Right kidney (tissue), 1 donor: ENCODE data around the gene TMEM178A.
A peak's percentile ranks its signal among the peaks of the same experiment; 100 is the strongest.

ENCODE experiments used
- DNase-seq: peaks from one replicate; pipeline ENCODE4 v3.0.0-alpha.2; 2016

The TMEM178A gene

DNA sequence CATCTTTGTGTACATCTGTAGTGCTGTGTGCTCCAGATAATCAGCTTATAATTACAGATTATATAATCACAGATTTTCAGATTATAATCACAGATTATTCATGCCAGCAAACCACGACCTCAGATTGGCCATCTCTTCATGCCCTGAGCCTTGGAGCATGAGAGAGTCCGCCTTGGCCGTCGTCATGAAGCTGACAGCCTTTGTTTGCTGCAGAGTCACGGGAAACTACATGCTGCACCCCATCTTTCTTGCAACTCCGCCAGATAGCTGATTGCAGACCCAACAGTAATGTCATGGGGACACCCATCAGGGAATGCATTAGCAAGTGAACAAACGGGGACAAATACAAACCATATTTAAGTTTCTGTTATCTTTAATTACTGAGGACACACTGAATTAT lies 7.3 kb downstream of the TMEM178A start:
- no peak for DNase-seq

DNA sequence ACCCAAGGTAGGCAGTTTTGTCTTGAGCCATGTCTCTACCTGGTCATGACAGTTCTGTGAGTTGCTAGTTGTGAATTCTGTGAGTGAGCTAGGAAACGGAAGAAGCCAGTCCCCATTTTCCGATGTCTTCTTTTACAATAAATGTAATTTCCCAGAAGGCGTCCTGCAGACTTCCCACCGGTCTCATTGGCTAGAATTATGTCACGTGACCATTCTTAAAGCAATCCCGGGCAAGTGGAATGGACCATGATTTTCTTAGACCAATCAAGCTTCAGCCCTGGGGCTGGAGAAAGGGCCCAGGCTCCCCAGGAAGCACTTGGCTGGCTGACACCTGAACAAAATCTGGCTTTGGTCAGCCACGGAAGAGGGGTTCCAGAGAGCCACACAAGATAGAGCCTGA lies 10.6 kb downstream of the TMEM178A start:
- no peak for DNase-seq

DNA sequence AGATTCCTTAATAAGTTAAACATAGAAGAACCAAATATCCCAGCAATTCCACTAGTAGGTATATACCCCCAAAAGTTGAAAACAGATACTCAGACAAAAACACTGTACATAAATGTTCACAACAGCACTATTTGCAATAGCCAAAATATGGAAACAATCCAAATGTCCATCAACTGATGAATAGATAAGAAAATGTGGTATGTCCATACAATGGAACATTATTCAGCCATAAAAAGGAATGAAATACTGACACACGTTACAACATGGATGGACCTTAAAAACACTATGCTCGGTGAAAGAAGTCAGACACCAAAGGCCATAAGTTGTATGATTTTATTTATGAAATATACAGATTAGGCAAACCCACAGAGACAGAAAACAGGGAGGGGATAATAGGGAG lies 12.5 kb downstream of the TMEM178A start:
- DNase-seq, result no peak

DNA sequence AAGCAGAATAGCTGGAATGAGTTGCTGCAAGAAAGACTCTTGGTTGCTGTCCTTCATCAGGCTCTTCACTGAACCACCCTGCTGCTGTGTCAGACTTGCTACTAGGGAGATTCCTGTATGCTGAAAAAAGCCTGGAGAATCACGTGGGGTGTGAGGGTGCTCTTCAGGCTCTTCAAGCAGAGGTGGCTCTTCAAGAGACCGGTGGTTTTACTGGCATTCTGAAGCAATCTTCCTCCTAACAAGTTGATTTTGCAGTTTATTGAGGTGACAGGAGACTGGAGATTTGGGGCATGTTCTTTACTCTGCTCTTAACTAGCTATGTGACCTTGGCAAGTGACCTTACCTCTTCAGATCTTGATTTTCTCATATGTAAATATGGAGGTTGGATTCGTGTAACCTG lies 14.1 kb downstream of the TMEM178A start:
- no peak for DNase-seq

DNA sequence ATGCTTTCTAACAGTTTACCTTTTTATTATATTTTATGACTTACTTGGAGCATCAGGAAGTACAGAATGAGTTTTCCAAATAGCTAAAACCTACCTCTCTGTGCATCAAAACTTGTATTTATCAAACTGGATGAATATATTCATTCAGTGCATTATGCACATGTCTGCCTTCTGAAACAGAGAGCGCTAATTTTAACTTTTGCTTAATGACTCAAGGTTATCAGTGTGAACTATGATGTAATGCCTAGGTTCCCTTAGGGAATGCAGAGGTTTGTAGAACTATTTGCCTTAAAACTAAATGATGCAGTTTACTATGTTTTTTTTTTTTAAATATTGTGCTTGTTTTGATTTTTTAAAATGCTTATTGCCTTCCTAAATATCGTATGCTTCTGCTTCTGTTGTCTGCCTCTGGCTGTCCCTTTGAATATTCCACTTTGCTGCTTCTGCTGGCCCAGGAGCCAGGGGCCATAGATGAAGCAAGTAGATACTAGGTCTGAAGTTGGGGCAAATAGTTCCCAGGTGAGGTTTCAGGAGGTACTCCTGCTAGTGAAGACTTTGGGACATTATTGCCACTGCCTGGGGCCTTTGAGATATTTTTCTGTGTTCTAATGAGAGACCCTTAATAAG lies 16.5 kb downstream of the TMEM178A start:
- DNase-seq, result no peak

DNA sequence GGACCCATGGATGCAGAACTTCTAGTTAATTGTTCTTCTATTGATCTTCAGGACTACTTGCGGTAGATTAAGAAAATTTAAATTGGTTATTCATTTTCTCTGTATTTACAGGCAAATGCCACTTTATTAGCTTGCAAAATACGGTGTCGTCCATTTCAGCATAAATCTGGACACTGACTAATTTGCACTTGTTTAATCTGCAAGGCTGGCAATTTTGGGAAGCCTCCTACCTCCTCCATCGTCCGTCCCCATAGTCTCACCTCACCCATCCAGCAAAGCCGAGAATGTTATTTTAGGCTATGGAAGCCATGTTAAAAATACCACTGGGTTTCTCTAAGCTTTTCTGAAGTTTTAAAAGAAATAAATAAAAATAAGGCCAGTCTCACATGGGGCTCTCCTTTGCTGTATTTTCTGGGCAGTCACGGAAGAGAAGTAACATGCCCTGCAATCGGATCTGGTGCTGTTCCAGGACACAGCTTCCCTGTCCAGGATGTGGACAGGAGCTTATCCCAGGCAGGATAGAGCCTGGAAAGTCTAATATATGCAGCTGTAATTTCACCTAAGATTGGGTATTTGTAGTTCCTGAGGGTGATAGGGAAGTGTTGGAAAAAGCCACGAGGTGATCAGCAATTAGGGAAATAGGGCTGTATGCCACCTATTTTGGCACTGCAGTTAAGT lies 17.4 kb downstream of the TMEM178A start:
- no peak for DNase-seq

DNA sequence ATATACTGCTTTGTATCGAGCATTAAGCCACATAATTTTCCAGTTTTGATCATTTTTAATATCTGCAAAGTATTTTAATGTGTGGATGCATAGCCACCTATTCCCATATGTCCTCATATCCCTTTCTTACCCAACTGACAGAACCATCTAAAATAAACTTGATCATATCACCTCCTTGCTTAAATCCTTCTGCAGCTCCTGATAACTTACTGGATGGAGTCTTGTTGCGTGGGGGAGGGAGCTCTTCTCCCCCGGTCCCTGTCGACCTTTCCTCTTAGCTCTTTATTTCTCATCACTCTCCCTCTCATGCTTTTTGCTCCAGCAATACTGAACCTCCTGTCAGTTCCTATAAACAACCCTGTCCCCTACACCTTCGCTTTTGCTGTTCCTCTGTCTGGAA lies 18.7 kb downstream of the TMEM178A start:
- DNase-seq, result no peak

DNA sequence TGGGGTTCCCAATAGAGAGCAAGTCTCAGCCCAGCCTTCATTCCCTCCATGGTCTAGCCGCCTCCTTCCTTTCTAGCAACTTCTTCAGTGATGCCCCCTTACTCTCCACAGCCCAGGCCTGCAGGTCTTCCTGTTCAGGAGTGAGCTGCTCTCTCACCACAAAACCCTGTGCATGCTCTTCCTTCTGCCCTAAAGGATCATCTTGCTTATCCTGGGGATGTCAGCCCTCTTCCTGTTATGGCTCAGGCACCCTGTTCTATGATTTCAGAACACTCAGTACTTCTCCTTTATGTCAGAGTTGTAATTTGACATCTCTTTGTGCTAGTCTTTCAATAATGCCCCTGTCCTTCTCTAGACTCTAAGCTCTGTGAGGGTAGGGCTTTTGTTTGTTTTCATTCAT lies 19.4 kb downstream of the TMEM178A start:
- no peak for DNase-seq

DNA sequence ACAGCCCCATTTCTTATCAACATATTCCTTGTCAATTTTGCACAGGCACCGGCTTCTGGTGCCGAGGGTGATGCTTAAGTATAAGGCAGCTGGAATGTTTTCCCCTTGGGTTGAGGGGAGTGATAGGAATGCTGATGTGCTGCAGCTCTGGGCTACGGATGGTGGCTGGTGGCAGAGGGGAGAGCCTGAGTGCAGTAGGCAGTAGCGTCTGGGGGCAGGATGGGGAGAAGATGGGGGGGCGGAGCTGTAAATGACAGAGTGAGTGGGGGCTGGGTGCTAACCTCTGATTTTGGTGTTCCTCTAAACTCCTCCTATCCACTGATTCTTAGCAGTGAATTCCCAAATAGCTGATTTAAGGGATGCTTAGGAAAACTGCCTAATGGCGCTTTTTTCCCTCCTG lies 20.7 kb downstream of the TMEM178A start:
- no peak for DNase-seq

DNA sequence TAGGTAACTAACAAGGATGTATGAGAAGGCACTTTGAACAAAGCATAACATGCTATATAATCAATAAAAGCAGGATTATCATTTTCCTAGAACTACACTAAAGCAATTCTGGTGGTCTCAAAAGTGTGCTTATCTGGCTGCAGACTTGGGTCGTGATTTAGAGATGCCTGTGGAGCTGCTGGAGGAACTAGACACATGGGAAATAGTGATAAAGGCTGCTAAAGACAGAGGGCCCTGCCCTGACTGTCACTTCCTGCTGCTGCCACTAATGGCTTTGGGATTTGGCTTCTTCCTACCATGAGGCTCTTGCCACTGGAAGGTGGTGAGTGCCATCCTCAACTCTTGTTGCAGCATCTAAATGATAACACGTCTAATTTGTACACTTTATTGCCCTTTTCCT lies 22.5 kb downstream of the TMEM178A start:
- no peak for DNase-seq

DNA sequence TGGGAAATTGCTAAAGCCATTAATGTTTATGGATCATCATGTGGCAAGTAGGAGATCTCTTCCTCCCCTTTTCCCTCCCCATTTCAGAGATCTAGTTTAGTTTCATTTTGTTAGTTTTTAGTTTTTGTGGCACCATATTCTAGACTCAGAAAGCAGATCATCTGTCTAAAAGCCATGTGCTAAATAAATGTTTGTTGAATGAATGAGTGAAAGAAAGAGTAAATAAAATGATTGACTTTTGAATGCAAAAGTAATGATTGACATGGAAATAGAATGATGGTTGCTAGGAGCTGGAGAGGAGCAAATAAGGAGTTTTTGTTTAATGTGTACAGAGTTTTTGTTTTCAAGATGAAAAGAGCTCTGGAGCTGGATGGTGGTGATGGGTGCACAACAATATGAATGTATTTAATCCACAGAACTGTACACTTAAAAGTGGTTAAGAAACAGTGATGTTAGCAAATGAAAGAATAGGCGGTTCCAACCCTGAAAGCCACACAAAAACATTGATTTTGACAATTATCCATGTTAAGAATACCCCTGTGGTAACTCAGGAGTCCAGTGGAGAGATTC lies 23.6 kb downstream of the TMEM178A start:
- DNase-seq, result no peak

DNA sequence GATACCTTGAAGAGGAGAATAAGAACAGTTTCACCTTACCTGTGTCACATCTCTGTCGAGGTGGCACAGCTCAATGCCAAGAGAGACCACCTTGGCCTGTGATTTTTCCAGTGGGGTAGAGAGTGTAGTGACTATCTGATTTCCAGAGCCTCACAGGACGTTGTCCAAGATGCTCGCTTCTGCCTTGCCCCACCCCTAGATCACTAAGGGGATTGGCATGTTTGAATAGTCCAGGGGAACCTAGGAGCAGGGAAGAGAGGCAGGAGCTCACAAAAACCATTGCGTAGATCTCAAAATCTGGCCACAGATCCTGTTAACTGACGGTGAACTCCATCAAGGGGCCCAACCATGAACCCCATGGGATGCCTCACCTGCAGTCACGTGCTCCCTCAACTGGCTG lies 24.2 kb downstream of the TMEM178A start:
- no peak for DNase-seq

DNA sequence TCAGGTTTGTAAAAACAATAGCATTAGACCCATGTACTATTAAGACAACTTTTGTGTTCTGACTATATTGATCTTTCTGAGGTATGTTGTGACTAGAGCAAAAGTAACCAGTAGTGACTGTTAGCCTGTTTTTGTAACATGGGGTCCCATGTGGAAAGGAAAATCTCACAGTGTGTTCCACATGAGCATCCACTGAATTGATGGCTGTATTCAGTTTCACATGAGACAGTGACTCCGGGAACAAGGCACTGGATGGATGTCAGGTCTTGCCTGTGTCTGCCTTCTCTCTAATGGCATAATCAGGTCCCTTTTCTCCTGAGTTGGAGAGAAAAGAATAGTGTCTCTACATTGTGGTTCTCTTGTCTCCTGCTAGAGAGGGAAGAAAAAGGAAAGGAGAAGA lies 27.5 kb downstream of the TMEM178A start:
- DNase-seq, result no peak

DNA sequence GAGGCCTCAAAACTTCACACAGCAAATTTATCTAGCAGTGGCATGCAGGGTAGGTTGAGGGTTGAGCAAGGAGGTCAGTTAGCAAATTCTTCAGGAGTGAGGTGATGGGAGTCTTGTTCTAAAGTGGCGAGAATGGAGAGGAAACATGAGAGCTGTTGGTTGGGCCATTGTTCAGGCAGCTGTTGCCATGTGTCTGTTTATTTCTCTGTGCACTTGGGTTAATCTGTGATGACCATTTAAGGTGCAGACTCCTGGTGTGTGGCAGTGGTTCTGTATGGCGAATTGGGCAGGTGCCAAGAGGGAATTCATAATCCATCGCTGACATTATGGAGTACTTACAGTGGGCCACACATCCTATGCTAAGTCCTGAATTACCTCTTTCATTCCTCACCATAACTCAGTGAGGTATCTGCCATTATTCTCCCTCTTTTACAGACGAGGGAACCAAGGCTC lies 30.4 kb downstream of the TMEM178A start:
- DNase-seq, result peak; percentile 28

DNA sequence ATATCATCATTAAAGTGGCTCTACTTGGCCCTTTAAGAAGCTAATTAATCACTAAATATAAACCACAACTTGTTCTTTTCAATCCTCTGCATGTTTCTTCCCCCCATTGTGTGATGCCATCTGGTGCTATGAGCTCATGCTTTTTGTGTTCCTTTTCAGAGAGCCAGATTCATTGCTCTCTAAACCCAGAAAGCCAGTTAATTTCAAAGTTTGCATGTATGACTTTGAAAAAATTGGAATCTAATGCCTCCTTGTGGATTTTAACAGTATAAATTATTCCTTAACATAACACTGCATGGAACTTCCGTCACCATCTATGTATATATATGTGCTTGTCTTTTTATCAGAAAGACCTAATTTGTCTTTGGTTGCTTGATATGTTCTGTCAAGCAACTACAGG lies 31.1 kb downstream of the TMEM178A start:
- peak; percentile 19 for DNase-seq

DNA sequence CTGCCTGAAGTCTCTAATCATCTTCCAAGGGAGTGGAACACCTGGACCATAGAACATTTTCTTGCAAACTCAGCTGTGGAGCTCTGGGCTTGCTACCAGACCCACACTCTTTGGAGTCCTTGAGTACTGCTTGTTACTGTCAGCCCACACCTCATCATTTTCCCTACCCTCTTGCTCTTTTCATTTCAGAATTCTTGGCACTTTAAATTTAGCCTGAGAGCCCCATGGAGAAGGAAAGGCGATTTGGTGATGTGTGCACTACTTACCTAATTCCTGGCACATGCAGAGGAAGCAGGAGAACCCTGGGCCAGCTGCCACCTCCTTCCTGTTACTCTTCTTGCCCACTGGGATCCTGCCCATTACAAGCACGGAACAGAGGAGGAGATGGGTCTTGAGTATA lies 31.7 kb downstream of the TMEM178A start:
- DNase-seq, result no peak

DNA sequence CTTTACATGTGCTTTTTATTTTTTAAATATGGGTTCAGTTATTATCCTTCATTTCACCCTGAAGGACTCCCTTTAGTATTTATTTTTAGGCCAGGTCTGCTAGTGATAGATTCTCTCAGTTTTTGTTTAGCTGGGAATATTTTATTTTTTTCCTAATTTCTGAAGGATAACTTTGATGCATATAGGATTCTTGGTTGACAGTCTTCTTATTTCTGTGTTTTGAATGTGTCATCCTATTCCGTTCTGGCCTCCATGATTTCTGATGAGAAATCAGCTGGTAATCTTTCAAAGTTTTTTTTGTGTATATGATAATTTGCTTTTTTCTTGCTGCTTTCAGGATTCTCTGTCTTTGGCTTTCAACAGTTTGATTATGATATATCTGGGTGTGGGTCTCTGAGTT lies 35.4 kb downstream of the TMEM178A start:
- DNase-seq, result no peak

DNA sequence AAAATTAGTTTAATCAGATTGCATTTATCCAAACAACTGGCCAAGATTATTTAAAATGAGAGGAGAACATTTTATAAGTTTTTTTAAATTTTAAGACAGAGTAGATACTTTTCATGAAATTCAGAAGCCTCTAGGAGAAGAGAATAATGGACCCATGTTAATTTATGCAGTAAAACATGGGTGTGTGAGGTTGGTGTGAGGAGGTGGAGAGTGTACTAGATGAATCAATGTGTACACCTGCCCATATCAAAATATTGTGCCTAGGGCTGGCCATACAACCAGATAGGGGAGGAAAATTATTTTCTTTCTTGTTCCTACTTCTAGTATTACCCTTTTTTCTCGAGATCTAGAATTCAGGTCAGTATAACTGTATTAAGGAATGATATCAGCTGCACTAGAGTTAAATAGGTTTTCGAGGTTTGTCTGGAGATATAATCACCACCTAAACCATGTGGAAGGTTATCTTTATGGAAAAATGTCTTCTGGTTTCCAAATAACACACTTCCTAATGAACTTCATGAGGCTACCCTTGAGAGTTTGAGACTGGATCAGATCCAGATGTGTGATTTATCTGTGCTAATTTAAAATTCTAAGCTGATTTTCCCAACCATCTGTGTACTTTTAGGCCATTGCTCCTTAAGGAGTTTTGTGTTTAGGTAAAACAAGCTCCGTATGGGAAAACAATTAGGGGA lies 37.6 kb downstream of the TMEM178A start:
- no peak for DNase-seq

DNA sequence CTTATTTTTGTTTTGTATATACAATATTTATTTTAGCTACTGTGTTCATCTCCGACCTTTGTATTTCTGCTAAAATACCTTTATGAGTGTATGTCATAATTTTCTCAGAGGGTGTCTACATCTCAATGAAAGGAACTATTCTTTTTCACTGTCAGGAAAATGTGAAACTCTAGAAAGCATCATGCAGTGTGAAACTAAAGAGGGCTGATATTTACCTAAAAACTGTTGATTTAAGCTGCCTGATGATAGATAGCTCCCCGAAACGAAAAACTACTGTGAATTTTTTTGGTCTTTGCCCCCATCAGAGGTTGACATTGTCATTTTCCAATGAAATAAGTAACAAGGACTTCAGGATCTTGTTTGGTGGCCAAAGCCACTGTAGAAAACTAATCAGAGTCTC lies 38.8 kb downstream of the TMEM178A start:
- DNase-seq, result no peak

DNA sequence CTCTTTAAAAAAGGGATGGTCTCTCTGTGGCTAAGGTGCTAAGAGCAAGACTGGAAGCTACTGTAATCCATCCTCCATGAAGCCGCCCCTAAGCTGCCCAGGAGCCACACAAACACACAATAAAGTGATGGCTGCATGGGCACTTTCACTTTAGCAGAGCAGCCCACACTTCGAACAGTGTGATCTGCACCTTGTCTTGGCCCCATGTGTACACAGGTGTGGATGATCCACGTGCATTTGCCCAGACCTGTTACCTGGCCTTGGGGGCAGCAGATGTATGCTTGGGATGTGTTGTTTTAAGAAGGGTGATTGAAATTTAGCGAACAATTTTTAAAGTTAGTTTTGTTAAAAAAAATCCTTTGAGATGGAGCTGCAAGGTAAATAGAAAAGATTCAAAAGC lies 39.9 kb downstream of the TMEM178A start:
- DNase-seq, result no peak

DNA sequence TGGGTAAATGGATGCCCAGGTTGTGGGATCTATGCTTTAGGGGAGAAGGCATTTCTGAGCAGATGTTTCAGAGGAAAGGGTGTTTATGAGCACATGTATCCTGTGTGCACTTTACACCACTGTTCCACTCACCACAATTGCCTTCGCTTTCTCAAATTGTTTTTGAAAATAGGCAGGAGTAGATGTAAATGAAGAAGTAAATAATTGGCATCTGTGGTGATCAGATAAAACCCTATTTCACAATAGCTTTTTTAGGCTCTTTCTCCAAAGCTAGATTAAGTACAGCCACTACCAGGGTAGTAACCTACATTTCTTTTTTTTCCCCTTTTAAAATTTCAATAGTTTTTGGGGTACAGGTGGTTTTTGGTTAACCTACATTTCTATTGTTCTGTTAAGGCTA lies 40.6 kb downstream of the TMEM178A start:
- no peak for DNase-seq

DNA sequence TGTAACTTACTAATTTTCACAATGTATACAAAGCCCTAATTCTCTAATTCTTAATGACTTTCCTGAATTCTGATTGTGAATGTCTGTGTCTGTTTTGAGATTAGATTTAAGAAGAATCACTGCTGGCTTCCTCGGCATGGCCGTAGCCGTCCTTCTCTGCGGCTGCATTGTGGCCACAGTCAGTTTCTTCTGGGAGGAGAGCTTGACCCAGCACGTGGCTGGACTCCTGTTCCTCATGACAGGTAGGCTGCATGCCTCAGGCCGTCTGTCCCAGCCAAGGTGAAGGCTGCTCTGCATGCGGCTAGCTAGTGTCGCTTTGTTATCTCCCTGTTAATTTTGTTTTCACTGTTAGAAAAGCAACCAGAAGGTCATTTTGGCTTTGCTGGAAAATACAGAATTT lies 41.2 kb downstream of the TMEM178A start:
- DNase-seq, result no peak

DNA sequence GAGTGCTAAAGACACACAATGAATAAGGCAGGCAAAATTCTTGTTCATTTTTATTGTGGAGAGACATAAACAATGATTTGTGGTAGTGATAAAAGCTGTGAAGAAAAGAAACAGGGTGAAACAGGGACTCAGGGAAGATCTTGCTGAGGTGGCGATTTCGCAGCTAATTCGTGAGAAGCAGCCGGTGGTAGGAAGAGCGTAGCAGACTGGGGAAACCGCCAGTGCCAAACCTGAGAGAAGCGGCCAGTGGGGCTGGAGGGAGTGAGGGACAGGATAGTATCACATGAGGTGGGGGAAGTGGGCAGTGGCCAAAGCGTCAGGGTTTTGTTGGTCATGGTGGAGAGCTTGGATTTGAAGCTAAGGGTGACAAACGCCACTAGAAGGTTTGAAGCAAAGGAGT lies 42.3 kb downstream of the TMEM178A start:
- no peak for DNase-seq

DNA sequence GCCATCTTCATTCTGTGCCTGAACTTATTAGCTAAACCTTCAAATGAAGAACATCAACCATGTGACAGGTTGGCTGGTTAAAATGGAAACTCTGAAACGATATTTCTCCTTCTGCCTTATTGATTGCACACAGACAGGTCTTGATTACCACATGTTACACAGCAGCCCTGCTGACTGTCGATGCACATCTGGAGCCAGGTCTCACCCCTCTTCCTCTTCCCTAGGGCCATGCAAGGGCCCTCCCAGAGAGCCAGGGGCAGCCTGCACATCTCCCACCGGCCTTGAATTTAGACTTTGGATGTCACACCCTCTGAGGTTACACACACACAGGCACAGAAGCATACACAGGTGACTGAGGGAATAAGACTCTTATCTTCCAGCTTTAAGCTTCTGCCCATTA lies 45.1 kb downstream of the TMEM178A start:
- no peak for DNase-seq
